Stimulated activated naive CD8-positive, alpha-beta T cell treated with anti-CD3 and anti-CD28 coated beads, Interleukin-15, Interleukin-2, amounts not matched to agents 100 U/mL and 50 U/mL, for 24 hours (primary cell): ENCODE measurements around the gene LSAMP.

Experiments
- ATAC-seq: fragments of 150-1000 bp; cut with Tn5 transposase; one replicate; pipeline ENCODE4 v1.10.0; 2021
- DNase-seq: peaks from one replicate; pipeline ENCODE4 v3.0.0; 2021

Gene LSAMP

GRCh38 chr3:116445311-116445841 is at the start of gene LSAMP:
TSS of gene LSAMP (minus strand) at chr3:116445487.
- ATAC-seq = no peak

DNA sequence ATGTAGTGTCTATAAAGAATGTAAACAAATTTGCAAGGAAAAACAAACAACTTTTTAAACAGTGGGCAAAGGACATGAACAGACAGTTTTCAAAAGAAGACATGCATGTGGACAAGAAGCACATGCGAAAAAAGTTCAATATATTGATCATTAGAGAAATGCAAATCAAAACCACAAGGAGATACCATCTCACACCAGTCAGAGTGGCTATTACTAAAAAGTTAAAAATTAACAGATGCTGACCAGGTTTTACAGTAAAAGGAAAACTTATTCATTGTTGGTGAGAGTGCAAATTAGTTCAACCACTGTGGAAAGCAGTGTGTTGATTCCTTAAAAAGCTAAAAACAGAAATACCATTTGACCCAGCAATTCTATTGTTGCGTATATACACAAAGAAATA is 47.1 kb upstream of the LSAMP start:
- ATAC-seq = no peak

More at GRCh38 chr3:116445311-116445841, at the start of gene LSAMP:
- no peak for DNase-seq

GRCh38 chr3:116483135-116483534 is 37.8 kb upstream of the LSAMP start:
- no peak for ATAC-seq
- DNase-seq = no peak

More for the DNA sequence above, 47.1 kb upstream of the LSAMP start:
- DNase-seq = no peak

DNA sequence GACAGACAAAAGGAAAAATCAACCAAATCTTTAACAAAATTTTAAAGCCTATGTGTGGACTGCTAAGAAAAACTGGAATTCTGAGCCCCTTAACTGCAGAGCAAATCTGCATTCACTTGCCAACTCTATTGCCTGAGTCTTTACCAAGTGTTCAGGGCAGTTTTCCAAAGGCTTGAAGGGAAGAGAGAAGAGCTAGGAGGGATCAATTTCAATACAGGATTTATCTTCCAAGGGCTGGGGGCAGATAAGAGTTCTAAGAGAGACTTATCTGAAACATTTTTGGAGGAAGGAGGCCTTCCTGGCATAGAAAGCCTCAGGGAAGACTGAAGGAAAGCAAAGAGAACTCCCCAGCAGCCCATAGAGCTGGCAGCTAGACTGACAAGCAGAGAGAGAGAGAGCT is 31.4 kb upstream of the LSAMP start:
- DNase-seq = no peak
- no peak for ATAC-seq

- no peak for ATAC-seq
- no peak for DNase-seq
Observed at GRCh38 chr3:116474801-116475200, 29.5 kb upstream of the LSAMP start.

GRCh38 chr3:116474032-116474780 is 28.9 kb upstream of the LSAMP start:
- no peak for ATAC-seq
- DNase-seq = no peak

- DNase-seq (no peak), ATAC-seq (no peak)
Observed at GRCh38 chr3:116473602-116474001, 28.3 kb upstream of the LSAMP start.

GRCh38 chr3:116470605-116471197 is 25.4 kb upstream of the LSAMP start:
- ATAC-seq (no peak), DNase-seq (no peak)

GRCh38 chr3:116469546-116469945 is 24.3 kb upstream of the LSAMP start:
- DNase-seq = no peak
- no peak for ATAC-seq

DNA sequence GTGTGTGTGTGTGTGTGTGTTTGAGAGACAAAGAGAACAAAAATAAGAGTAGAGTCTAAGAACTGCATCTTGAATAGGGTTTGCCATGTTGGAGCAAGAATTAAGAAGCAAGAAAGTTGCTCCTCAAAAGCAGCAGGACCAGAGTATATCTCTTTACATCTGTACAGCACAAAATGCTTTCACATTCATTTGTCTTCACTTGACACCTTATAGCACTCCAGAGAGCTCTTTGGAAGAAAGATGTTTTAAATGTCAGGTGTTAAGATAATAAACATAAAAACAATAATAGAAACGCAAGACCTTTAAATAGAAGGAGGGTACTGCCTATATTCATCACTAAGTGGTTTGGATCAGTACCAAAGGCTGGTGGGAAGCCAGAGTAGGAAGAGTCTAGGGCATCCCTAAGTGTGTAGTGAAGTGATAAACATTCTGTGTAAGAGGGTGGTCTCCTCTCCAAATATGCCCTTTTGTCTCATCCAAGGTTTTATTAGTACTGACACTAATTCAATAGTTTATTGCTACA is 19.1 kb upstream of the LSAMP start:
- ATAC-seq (no peak), DNase-seq (no peak)

DNA sequence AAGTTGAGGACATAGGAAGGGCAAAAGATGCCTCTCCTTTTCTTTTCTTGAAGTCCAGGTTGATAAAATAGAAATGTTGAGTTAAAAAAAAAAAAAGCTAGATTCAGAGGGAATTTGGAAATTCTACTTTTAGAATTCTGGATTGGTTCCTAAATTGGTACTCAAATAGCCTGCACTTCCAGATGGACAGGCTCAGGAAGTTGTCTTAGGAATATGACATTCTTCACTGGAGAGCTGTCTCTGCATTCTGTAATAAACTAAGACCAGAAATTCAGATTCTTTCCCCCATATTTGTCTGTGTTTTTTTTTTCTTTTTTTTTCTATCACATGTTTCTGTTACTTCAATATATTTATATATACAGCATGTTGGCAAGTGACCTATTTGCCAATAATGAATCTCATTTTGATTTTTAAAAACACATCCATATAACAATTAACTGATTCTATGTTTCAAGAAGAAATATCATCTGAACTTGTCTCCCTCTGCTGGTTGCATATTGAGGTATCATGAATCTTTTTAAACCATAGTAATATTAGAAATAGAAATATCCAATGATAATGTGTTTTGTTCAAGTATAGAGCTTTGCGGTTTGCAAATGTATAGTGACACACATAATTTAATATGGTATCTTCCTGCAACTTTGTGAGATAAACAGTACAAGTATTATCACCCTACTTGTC is 8.5 kb upstream of the LSAMP start:
- DNase-seq (no peak), ATAC-seq (no peak)

DNA sequence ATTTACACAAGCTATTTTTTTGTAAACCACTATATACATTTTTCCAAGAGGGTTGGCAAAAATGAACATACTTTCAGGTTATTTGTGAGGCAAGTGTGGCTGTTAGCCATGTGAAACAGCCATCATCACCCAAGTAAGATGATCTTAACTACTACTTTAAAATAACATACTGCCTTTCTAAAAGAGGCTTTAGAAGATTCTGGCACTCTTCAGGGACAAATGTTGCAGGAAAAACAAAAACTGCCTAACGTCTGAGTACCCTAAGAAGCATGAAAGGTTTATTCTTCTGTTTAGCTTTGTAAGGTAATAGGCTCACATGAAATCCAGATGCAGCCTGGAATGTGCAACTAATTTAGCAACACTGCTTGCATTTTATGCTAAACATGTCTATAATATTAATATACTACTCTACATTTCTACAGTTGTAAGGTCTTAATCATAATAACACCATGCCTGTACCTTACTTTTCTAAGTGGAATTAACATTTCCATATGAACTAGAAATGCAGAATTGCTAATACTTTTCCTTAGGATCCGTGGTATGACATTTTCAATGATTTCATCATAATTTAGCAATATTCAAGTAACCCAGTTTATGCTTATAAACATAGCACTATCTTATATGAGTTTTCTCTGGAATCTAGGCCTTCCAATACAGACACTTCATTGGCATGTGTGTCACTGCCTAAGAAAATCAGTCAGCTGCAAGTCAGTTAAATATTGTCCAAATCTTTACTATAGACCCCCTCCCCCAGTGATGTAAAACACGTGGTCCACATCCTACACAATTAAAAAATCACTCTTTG is 4.5 kb upstream of the LSAMP start:
- DNase-seq = no peak
- ATAC-seq = no peak

GRCh38 chr3:116445990-116446389 is 703 bp upstream of the LSAMP start:
- DNase-seq (no peak), ATAC-seq (no peak)

DNA sequence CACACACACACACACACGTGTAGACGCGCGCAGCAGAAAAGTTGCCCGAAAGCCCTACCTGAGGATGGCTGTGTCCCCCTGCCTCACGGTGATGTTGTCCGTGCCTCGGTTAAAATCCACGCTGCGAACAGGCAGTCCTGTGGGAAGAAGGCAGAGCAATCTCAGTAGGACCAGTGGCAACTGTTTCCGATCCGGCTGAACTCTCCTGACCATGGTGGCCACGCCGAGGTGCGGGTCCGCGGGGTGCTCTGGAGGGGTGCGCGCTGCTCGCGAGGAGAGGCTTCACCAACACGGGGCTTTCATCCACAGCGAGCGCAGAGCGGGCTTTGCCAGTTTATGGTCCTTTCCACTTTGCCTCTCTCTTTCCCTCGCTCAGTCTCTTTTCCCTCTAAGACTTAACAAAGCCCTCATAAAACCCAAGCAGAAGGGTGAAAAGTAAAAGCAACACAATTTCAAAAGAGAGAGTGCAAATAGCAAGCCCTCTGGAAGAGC is 422 bp downstream of the LSAMP start:
- ATAC-seq (no peak), DNase-seq (no peak)

- DNase-seq (no peak), ATAC-seq (no peak)
Observed at GRCh38 chr3:116444115-116444747, 1.1 kb downstream of the LSAMP start.

GRCh38 chr3:116443191-116443661 is 2.1 kb downstream of the LSAMP start:
- DNase-seq (no peak), ATAC-seq (no peak)

DNA sequence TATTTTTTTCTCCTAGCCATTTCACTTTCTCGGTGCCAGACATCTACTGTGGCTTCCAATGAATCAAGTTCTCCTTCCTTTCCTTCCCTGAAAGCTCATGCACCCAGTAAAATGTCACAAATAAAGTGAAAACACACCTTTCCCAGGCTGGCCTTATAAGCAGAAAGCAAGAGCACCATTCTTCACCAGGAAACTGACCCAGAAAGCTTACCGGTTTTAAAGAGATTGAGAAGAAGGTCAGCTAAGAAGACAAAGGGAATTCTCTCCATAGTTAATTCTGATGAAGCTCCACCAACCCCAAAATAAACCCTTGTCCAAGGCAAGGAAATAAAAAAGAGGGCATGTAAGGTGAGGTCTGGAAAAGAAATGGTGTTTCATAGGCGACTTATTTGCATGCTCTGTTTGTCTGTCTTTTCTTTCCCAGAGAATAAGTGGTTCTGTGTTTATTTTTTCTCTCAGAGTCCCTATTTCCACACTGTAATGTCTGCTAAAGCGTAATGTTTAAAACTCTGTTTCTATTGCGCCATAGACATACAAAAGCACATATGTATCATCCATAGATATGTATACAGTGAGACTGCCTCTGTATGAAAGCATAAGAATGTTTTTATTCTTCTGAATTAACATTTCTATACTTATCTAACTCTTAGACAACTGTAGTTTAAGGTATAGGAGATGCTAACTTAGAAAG is 2.8 kb downstream of the LSAMP start:
- DNase-seq (no peak), ATAC-seq (no peak)

DNA sequence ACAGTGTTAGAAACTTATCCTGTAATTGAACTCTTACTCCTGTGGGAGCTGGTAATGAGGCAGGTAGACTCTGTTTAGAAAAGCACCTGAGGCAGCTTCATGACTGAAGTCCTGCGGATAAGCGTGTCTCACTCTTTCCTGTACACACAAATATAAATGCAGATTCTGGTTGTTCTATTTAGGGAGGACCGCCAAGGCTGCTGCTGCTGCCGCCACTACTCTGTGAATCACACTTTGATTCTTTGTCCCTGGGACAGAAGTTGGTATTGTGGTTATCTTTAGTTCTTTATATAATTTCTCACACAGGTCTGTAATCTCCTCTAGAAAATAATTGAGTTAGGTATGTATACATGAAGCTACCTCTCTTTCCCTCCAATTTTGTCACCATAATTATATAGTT is 3.6 kb downstream of the LSAMP start:
- ATAC-seq = no peak

DNA sequence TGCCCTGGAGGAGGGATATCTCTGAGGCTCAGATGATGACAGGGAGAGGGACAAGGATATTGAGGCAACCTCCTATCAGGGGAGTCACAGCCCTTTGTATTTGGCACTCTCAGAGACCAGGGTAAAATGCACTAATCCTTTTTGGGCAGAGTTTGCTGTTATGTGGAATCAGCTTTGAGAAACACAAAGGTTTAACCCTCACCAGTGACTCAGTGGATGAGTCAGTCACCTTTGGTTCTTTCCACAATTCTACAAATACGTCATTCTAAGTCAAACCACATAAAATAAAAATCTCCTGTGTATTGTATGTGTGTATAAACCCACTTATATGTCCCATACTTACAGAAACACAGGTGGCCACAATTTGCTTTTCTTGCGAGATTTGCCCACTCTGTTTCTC is 5.1 kb downstream of the LSAMP start:
- no peak for ATAC-seq
- no peak for DNase-seq

More for the DNA sequence above, 3.6 kb downstream of the LSAMP start:
- DNase-seq = no peak

DNA sequence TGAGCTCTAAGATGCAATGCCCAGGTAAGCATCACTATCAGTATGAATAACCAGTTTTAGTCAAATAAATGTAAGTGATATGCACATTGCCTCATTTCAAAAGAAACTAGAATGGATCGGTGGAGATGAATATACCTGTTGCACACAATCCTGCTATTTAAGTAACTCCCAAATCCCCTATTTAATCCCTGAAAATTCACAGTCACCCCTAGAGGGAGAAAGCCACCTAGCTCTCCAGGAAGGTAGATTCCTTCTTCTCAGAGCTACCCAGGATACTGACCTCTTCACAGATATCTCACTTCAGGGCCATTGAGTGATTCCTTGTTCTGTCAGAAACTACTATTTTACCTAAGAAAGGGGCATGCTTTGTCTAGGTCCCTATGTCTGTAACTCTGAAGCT is 11.7 kb downstream of the LSAMP start:
- no peak for DNase-seq
- no peak for ATAC-seq

- ATAC-seq (no peak), DNase-seq (no peak)
Observed at GRCh38 chr3:116432795-116433194, 12.5 kb downstream of the LSAMP start.
